Hepatic stellate cell (primary cell): ENCODE data around the gene CALML3.

ENCODE experiments used
- DNase-seq: peaks from one replicate; pipeline ENCODE4 v3.0.0; 2011; ENCODE audit warnings: low spot score

The CALML3 gene

GRCh38 chr10:5543623-5544022 is 18.9 kb downstream of the CALML3 start:
- no peak for DNase-seq

- DNase-seq, result no peak
Measured at GRCh38 chr10:5544216-5544805, 19.6 kb downstream of the CALML3 start.

GRCh38 chr10:5545011-5545410 is 20.2 kb downstream of the CALML3 start:
- no peak for DNase-seq

GRCh38 chr10:5545426-5545777 is 20.6 kb downstream of the CALML3 start:
- DNase-seq, result no peak

- peak; percentile 97 for DNase-seq
Measured at GRCh38 chr10:5545778-5546710, 21.3 kb downstream of the CALML3 start.

GRCh38 chr10:5546891-5547680 is 22.3 kb downstream of the CALML3 start:
- DNase-seq, result no peak

GRCh38 chr10:5547681-5547930 is 22.8 kb downstream of the CALML3 start:
- no peak for DNase-seq

GRCh38 chr10:5547931-5548660 is 23.3 kb downstream of the CALML3 start:
- no peak for DNase-seq

GRCh38 chr10:5549462-5550249 is 24.9 kb downstream of the CALML3 start:
- no peak for DNase-seq

- DNase-seq, result no peak
Measured at GRCh38 chr10:5550250-5550545, 25.4 kb downstream of the CALML3 start.

- no peak for DNase-seq
Measured at GRCh38 chr10:5550621-5551530, 26.1 kb downstream of the CALML3 start.

- DNase-seq, result peak; percentile 58
Measured at GRCh38 chr10:5551531-5552375, 27.0 kb downstream of the CALML3 start.

- DNase-seq, result no peak
Measured at GRCh38 chr10:5552376-5553321, 27.9 kb downstream of the CALML3 start.

GRCh38 chr10:5553400-5554170 is 28.8 kb downstream of the CALML3 start:
- no peak for DNase-seq

- no peak for DNase-seq
Measured at GRCh38 chr10:5555021-5555510, 30.3 kb downstream of the CALML3 start.

- DNase-seq, result no peak
Measured at GRCh38 chr10:5555881-5556280, 31.1 kb downstream of the CALML3 start.

GRCh38 chr10:5556576-5556975 is 31.8 kb downstream of the CALML3 start:
- DNase-seq, result no peak
